HEK293 (cell line): ENCODE data around the gene SEC24B.

ENCODE experiments used
- CTCF ChIA-PET: fragments of 350-600 bp; formaldehyde crosslinking; extraction: SDS; loops from one replicate; lab custom pipeline; 2021; ENCODE audit warnings: antibody characterized with exemption; lab: Yijun Ruan, JAX
- POLR2A ChIA-PET: fragments of 300-600 bp; formaldehyde crosslinking; extraction: SDS; loops from one replicate; lab custom pipeline; 2020; ENCODE audit warnings: antibody characterized with exemption, inconsistent platforms; lab: Yijun Ruan, JAX
- H3K27ac ChIP-seq: fragments of 200-500 bp; sonication (Bioruptor generic); 2 replicates; pipeline ENCODE4 v1.5.1; 2014; ENCODE audit warnings: low read depth, low read length, control low read depth, inconsistent platforms; ENCODE audit errors: extremely low read depth
- H3K36me3 ChIP-seq, 2 experiments: fragments of 200-500 bp in 1 of 2; sonication (Bioruptor generic) in 1 of 2; 1 replicate in 1 of 2; 2 replicates in 1 of 2; pipeline ENCODE4 v1.5.1; 2014 to 2017; ENCODE audit warnings: inconsistent platforms in 2 of 2, low read length in 2 of 2; ENCODE audit not compliant: control insufficient read depth in 2 of 2, insufficient read depth in 1 of 2
- H3K4me1 ChIP-seq: fragments of 200-500 bp; sonication (Bioruptor generic); 2 replicates; pipeline ENCODE4 v1.5.1; 2014; ENCODE audit warnings: mild to moderate bottlenecking, low read length, inconsistent platforms; ENCODE audit not compliant: control insufficient read depth, insufficient read depth
- H3K4me3 ChIP-seq: 2 replicates; pipeline ENCODE4 v1.5.1; 2011; ENCODE audit warnings: low read depth, mild to moderate bottlenecking, control low read depth, low read length, moderate library complexity
- H3K9me3 ChIP-seq: fragments of 200-500 bp; sonication (Bioruptor generic); 2 replicates; pipeline ENCODE4 v1.5.1; 2014; ENCODE audit warnings: low read depth, low read length, inconsistent platforms; ENCODE audit not compliant: control insufficient read depth, insufficient read depth
- KLF1 ChIP-seq: fragments of 450-650 bp; formaldehyde crosslinking; IDR thresholded peaks from 2 replicates; pipeline ENCODE4 v1.5.1; 2016; ENCODE audit warnings: missing biosample characterization, missing genetic modification characterization
- PRDM4 ChIP-seq: fragments of 450-650 bp; formaldehyde crosslinking; IDR thresholded peaks from 2 replicates; pipeline ENCODE4 v1.5.1; 2017; ENCODE audit warnings: missing biosample characterization, missing genetic modification characterization
- SCRT1 ChIP-seq: fragments of 450-650 bp; formaldehyde crosslinking; IDR thresholded peaks from 2 replicates; pipeline ENCODE4 v1.5.1; 2016; ENCODE audit warnings: missing biosample characterization, missing genetic modification characterization, borderline replicate concordance
- SP7 ChIP-seq: fragments of 450-650 bp; formaldehyde crosslinking; IDR thresholded peaks from 2 replicates; pipeline ENCODE4 v1.5.1; 2016; ENCODE audit warnings: missing biosample characterization, missing genetic modification characterization
- ZBTB20 ChIP-seq: fragments of 450-650 bp; formaldehyde crosslinking; IDR thresholded peaks from 2 replicates; pipeline ENCODE4 v1.5.1; 2016; ENCODE audit warnings: missing biosample characterization, missing genetic modification characterization
- ZIC2 ChIP-seq: fragments of 450-650 bp; formaldehyde crosslinking; IDR thresholded peaks from 2 replicates; pipeline ENCODE4 v1.5.1; 2016; ENCODE audit warnings: missing biosample characterization, missing genetic modification characterization
- ZNF155 ChIP-seq: fragments of 450-650 bp; formaldehyde crosslinking; IDR thresholded peaks from 2 replicates; pipeline ENCODE4 v1.5.1; 2016; ENCODE audit warnings: missing biosample characterization, missing genetic modification characterization
- ZNF16 ChIP-seq: fragments of 450-650 bp; formaldehyde crosslinking; IDR thresholded peaks from 2 replicates; pipeline ENCODE4 v1.5.1; 2016; ENCODE audit warnings: low read depth, missing biosample characterization, missing genetic modification characterization
- ZNF18 ChIP-seq: fragments of 450-650 bp; formaldehyde crosslinking; IDR thresholded peaks from 2 replicates; pipeline ENCODE4 v1.5.1; 2016; ENCODE audit warnings: missing biosample characterization, missing genetic modification characterization
- ZNF184 ChIP-seq: fragments of 450-650 bp; IDR thresholded peaks from 2 replicates; pipeline ENCODE4 v1.5.1; 2018; ENCODE audit warnings: missing biosample characterization, mild to moderate bottlenecking, missing genetic modification characterization
- ZNF211 ChIP-seq: fragments of 450-650 bp; formaldehyde crosslinking; IDR thresholded peaks from 2 replicates; pipeline ENCODE4 v1.5.1; 2016; ENCODE audit warnings: low read depth, missing biosample characterization, missing genetic modification characterization
- ZNF223 ChIP-seq: fragments of 450-650 bp; formaldehyde crosslinking; IDR thresholded peaks from 2 replicates; pipeline ENCODE4 v1.5.1; 2016; ENCODE audit warnings: missing biosample characterization, missing genetic modification characterization
- ZNF426 ChIP-seq: fragments of 450-650 bp; formaldehyde crosslinking; IDR thresholded peaks from 2 replicates; pipeline ENCODE4 v1.5.1; 2017; ENCODE audit warnings: missing biosample characterization, missing genetic modification characterization, mild to moderate bottlenecking, inconsistent platforms, moderate library complexity
- ZNF558 ChIP-seq: fragments of 450-650 bp; formaldehyde crosslinking; IDR thresholded peaks from 2 replicates; pipeline ENCODE4 v1.5.1; 2016; ENCODE audit warnings: missing biosample characterization, missing genetic modification characterization
- ZNF645 ChIP-seq: fragments of 450-650 bp; formaldehyde crosslinking; IDR thresholded peaks from 2 replicates; pipeline ENCODE4; 2016; ENCODE audit warnings: missing biosample characterization, missing genetic modification characterization
- ZNF692 ChIP-seq: fragments of 450-650 bp; formaldehyde crosslinking; IDR thresholded peaks from 2 replicates; pipeline ENCODE4 v1.5.1; 2016; ENCODE audit warnings: missing biosample characterization, missing genetic modification characterization
- ZNF707 ChIP-seq: fragments of 450-650 bp; formaldehyde crosslinking; IDR thresholded peaks from 2 replicates; pipeline ENCODE4 v1.5.1; 2016; ENCODE audit warnings: missing biosample characterization, missing genetic modification characterization
- ZNF792 ChIP-seq: fragments of 450-650 bp; formaldehyde crosslinking; IDR thresholded peaks from 2 replicates; pipeline ENCODE4 v1.5.1; 2016; ENCODE audit warnings: missing biosample characterization, missing genetic modification characterization
- ZSCAN30 ChIP-seq: fragments of 450-650 bp; IDR thresholded peaks from 2 replicates; pipeline ENCODE4 v1.5.1; 2018; ENCODE audit warnings: missing biosample characterization, mild to moderate bottlenecking, missing genetic modification characterization, moderate library complexity
- TF ChIP-seq, protein P1 (sequence below): fragments of 450-650 bp; formaldehyde crosslinking; IDR thresholded peaks from 2 replicates; pipeline ENCODE4 v1.5.1; 2016; ENCODE audit warnings: missing biosample characterization, missing genetic modification characterization
- TF ChIP-seq, protein P2 (sequence below): fragments of 450-650 bp; formaldehyde crosslinking; IDR thresholded peaks from 2 replicates; pipeline ENCODE4 v1.5.1; 2016; ENCODE audit warnings: missing biosample characterization, missing genetic modification characterization

The SEC24B gene

GRCh38 chr4:109383823-109384222, 49.8 kb upstream of the SEC24B start:
- CTCF ChIA-PET, result no interaction called here
- no peaks in the 10 kb centered on the region for H3K36me3 ChIP-seq

DNA sequence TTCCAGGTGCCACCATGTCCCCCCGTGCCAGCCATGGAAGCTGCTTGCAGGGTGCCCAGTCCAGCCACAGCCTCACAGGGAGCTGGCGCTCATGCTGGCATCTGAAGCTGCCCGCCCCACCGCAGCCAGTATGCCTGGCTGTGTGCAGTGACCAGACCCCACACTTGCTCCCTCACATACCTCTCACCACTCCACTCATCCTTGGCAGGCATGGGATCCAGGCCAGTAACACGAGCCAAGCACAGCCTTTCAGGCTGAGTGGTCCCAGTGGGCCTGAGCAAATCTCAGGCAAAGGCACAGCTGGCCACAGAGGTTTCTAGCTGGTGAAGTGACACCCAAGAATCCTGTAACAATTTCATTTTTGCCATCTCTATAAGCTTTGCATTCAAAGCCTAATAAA, 48.4 kb upstream of the SEC24B start:
- Histone ChIP-seq H3K27ac (no peak overlapping the region), H3K36me3 (no peaks in the 10 kb centered on the region), H3K4me1 (peaks cover 7% of the 10 kb centered on the region), H3K9me3 (no peaks in the 10 kb centered on the region), H3K4me3 (no peak overlapping the region)
- TF ChIP-seq ZBTB20 (no peak), ZNF211 (tag by site-specific recombination) (no peak), ZSCAN30 (tag by site-specific recombination) (no peak), PRDM4 (tag by site-specific recombination) (no peak), ZNF184 (tag by site-specific recombination) (no peak), ZNF792 (tag by site-specific recombination) (no peak), ZNF223 (tag by site-specific recombination) (no peak), ZNF558 (tag by site-specific recombination) (no peak), ZNF645 (tag by site-specific recombination) (no peak), ZNF707 (no peak), SP7 (tag by site-specific recombination) (no peak), SCRT1 (tag by site-specific recombination) (no peak), ZNF16 (tag by site-specific recombination) (no peak), ZNF692 (tag by site-specific recombination) (no peak), ZNF155 (tag by site-specific recombination) (no peak), KLF1 (tag by site-specific recombination) (no peak)
- TF ChIP-seq, protein P1, sequence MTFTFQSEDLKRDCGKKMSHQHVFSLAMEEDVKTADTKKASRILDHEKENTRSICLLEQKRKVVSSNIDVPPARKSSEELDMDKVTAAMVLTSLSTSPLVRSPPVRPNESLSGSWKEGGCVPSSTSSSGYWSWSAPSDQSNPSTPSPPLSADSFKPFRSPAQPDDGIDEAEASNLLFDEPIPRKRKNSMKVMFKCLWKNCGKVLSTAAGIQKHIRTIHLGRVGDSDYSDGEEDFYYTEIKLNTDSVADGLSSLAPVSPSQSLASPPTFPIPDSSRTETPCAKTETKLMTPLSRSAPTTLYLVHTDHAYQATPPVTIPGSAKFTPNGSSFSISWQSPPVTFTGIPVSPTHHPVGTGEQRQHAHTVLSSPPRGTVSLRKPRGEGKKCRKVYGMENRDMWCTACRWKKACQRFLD (tag by site-specific recombination), result no peak
- TF ChIP-seq, protein P2, sequence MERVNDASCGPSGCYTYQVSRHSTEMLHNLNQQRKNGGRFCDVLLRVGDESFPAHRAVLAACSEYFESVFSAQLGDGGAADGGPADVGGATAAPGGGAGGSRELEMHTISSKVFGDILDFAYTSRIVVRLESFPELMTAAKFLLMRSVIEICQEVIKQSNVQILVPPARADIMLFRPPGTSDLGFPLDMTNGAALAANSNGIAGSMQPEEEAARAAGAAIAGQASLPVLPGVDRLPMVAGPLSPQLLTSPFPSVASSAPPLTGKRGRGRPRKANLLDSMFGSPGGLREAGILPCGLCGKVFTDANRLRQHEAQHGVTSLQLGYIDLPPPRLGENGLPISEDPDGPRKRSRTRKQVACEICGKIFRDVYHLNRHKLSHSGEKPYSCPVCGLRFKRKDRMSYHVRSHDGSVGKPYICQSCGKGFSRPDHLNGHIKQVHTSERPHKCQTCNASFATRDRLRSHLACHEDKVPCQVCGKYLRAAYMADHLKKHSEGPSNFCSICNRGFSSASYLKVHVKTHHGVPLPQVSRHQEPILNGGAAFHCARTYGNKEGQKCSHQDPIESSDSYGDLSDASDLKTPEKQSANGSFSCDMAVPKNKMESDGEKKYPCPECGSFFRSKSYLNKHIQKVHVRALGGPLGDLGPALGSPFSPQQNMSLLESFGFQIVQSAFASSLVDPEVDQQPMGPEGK (tag by site-specific recombination), result no peak
- ChIA-PET CTCF (no interaction called here), POLR2A (no interaction called here)

More at GRCh38 chr4:109383823-109384222, 49.8 kb upstream of the SEC24B start:
- H3K27ac ChIP-seq, result no peak overlapping the region
- TF ChIP-seq ZNF18 (tag by site-specific recombination) (peak; percentile 50; the same call in 1 of the 2 replicates), ZNF426 (tag by site-specific recombination) (no peak), ZIC2 (tag by site-specific recombination) (no peak)
- peaks cover 6% of the 10 kb centered on the region for H3K4me1 ChIP-seq
- no peaks in the 10 kb centered on the region for H3K9me3 ChIP-seq
- POLR2A ChIA-PET, result no interaction called here
- H3K4me3 ChIP-seq, result no peak overlapping the region
